Ecto neural progenitor cell (in vitro differentiated cells): ENCODE measurements around the gene RYR2.
"Not testable (repeated sequence)": the region's sequence is repeated elsewhere in the genome, so short reads cannot be mapped to it uniquely, and the experiment has no call there.

Experiments
- DNase-seq: peaks from one replicate; pipeline ENCODE4 v3.0.0-alpha.2; 2018; ENCODE audit warnings: low spot score

Gene RYR2

GRCh38 chr1:237258871-237259270 is 216.9 kb downstream of the RYR2 start:
- no peak for DNase-seq

DNA sequence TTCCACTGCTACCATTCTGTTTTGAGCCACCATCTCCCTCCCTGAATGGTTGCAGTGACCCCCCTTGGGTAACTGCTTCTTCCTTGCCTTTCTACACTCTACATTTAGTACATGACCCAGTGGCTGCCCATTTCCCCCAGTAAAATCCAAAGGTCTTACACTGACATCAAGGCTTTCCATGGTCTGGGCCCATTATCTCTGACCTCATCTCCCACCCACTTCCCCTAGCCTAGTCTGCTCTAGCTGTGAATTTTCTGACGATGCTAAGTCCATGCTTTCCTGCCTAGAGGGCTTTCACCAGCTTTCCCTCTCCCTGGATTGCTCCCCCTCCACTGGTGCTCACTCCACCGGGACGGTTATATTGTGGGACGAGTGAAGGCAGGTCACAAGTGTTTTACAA is 219.2 kb downstream of the RYR2 start:
- no peak for DNase-seq

GRCh38 chr1:237267743-237268142 is 225.8 kb downstream of the RYR2 start:
- no peak for DNase-seq

DNA sequence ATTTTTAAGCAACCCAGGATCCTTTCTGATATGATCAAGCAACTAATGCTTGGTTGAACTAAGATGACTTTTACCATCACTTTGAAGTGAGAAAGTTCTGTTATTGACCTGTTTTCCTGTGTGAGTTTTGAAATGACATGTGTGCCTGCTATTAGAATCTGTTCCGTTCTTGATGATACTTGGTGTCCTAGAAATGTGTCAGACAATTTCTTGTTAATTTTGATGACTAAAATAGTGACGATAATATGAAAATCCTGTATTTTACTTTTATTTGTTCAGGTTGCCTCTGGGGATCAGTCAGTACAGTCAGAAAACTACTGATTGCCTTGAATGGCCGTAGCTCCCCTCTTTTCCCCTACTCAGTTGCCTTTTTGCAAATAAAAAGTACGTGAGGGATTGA is 228.0 kb downstream of the RYR2 start:
- no peak for DNase-seq

DNA sequence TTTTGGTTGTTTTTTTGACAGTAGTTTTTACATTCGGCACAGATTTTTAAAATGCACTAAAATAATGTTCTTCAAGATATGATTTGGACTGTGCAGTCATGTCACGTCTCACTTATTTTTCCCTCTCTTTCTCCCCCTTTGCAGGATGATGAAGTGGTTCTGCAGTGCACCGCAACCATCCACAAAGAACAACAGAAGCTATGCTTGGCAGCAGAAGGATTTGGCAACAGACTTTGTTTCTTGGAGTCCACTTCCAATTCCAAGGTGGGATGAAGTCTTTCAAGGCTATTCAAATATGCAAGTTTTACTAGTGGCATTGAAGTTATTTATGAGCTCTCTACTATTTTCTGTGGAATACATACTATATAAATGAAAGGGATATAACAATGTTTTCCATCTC is 228.4 kb downstream of the RYR2 start:
- DNase-seq, result no peak

DNA sequence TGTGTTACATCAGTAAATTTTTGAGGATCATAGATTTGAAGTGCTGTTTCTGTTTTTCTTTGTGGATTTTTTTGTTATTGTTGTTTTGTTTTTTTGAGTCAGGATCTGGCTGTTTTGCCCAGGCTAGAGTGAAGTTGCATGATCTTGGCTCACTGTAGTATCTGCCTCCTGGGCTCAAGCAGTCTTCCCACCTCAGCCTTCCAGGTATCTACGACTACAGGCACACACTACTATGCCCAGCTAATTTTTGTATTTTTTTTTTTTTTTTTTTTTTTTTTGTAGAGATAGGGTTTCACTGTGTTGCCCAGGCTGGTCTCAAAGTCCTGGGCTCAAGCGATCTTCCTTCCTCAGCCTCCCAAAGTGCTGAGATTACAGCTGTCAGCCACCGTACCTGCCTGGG is 236.0 kb downstream of the RYR2 start:
- not testable (repeated sequence) for DNase-seq

DNA sequence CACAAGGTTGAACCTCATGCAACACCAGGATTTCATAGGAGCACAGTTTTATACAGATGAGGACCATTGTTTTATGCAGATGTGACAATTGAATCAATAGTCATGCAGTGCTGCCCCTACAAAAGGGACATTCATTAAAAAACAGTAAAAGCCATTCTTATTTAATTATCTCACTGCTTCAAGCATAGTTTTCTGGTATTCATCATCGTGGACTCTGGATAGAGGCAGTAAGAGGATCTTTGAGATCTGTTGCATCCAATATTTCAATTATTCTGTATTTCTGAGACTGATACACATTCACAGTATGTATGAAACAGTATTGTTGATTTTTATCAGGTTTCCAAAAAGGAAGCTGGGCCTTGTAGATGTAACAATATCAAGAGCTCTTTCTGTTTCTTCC is 237.6 kb downstream of the RYR2 start:
- DNase-seq, result no peak

DNA sequence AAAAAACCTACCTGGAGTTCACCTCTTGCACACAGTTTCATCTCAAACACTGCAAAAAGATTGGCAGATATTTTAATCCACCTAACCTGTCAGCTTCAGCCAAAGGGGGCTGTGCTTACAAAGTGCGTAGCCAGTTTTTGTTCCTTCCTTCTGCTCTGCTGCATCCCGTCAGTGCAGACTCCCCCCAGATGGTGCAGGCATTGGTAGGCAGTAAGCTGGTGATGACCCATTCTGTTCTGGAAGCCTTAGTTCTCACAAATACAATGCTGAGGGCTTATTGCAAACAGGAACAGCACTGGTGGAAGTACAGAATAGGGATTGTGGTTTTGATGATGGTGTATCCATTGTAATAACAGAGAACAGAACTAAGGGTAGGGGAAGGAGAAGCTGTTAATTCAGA is 239.5 kb downstream of the RYR2 start:
- no peak for DNase-seq

DNA sequence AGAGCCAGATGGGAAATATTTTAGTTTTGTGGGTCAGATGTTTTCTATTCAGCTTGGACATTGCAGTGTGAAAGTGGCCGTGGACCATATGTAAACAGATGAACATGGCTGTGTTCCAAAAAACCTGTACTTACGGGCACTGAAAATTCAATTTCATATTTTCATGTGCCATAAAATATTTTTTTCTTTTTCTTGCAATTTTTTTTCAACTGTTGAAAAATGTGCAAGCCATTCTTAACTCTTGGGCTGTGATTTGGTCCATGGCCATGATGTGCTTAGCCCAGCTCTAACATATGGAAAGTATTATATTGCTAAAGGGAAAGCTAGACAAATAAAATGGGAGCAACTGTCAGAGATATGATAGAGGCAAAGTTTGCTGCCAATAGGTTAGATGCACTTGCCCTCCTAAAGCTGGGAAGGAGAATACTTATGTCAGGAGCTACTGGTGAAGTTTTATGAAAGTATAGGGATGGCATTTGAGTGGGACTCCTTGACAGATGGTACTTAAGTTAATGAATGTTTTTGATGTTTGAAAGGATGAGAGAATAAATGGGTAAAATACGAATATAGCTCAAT is 240.3 kb downstream of the RYR2 start:
- DNase-seq, result no peak

- DNase-seq, result no peak
These were observed 246.0 kb downstream of the RYR2 start for GRCh38 chr1:237287876-237288521.

DNA sequence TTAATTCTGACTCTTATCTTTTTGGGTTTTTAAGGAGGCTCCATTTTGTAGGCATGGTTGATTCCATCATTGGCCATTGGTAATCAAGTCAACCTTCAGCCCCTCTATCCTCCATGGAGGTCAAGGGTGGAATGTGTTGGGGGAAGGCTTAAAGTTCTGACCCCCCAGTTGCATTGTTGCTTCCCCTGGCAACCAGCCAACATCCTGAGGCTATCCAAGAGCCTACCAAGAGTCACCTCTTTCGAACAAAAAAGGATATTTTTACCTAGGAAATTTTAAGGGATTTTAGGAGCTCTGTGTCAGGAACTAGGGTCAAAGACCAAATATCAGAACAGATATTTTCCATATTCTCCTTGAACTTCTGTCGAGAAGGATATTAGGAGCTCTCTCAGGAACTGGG is 251.8 kb downstream of the RYR2 start:
- no peak for DNase-seq

GRCh38 chr1:237296861-237297260 is 254.9 kb downstream of the RYR2 start:
- no peak for DNase-seq

DNA sequence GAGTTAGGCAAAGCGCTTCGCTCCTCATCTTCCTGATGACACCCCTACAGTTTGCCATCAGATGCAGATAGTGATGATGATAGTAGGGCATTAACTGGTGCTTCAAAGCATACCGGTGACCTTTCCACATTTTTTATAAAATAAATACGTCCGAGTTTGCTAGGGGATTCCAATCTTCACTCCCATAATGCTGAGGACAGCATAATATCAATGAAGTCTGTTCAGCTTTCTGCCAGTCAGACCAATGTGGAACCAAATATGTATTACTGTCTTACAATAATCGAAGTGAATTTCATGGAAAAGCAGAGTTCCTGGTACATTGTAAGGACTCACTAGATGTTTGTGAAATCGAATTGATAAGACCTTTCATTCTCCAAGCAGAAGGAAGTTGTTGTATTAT is 258.7 kb downstream of the RYR2 start:
- no peak for DNase-seq

DNA sequence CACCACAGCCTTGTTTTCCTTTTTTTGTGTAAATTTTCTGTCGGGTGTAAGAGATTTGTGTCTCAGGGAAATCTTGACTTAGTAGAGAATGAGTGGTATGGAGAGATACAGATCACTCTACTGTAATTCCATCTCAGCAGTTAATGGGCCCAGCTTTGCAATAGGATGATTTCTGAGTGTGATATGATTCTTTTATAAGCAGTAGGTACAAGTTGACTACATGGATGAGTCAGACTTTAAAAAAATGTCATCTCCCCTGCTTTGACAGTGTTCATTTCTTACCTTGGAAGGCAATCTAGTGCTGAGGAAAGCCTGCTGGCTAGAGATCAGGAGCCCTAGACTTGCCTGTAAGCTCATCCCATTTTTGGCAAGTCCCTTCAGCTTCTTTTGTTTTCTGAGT is 261.9 kb downstream of the RYR2 start:
- DNase-seq, result no peak

GRCh38 chr1:237306726-237307125 is 264.7 kb downstream of the RYR2 start:
- no peak for DNase-seq

GRCh38 chr1:237309595-237310118 is 267.7 kb downstream of the RYR2 start:
- no peak for DNase-seq

DNA sequence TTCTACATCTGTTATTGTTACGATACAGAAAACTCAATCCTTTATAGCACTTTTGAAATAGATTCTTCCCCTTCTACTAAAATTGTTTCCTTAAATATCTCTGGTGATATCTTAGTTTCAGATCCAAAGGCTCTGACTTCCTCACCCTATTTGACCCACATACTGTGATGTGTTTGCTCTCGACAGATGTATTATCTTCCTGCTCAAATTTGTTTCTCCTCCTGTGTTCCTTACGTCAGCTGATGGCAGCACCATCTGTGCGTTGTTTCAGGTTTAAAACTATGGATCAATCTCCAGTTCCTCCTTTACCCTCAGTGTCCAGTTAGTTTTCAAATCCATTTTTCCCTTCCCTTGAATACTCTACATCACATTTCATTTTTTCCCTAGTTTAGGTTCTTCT is 274.4 kb downstream of the RYR2 start:
- DNase-seq, result no peak

GRCh38 chr1:237318748-237319147 is 276.8 kb downstream of the RYR2 start:
- no peak for DNase-seq

DNA sequence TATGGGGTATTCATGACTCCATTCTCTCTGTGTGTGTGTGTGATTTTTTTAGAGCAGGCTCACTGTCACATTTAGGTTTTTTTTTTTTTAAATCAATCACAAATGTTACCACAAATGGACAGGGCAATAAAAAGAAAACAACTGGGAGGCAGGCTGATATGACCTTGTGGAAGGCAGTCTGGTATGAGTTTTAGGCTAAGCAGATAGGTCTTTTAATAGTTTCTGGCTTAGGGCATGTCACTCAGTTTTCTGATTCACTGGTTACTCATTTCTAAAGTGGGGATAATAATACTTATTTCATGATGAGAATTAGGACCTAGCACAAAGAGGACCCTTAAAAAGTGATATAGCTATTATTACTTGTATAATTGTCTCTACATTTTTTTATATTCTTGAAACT is 278.9 kb downstream of the RYR2 start:
- DNase-seq, result no peak

DNA sequence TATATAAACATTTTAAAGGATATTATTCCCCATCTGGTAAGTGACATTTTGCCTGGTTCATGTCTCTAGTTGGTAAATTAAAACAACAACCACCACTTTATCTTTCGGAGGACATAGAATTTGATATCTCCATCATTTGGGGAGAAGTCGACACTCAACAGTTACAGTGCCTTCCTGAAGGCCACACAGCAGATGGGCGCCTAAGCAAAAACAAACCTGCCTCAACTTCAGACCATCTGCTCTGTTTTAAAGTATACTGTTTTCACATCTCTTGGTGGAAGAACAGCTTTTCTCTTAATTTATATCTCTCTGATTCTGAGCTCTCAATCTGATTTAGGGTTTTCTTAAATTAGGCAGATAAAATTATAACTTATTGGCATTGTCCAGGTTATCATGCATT is 282.2 kb downstream of the RYR2 start:
- DNase-seq, result no peak

- DNase-seq, result no peak
These were observed 285.1 kb downstream of the RYR2 start for GRCh38 chr1:237327061-237327460.

- DNase-seq, result no peak
These were observed 298.9 kb downstream of the RYR2 start for GRCh38 chr1:237340892-237341291.

DNA sequence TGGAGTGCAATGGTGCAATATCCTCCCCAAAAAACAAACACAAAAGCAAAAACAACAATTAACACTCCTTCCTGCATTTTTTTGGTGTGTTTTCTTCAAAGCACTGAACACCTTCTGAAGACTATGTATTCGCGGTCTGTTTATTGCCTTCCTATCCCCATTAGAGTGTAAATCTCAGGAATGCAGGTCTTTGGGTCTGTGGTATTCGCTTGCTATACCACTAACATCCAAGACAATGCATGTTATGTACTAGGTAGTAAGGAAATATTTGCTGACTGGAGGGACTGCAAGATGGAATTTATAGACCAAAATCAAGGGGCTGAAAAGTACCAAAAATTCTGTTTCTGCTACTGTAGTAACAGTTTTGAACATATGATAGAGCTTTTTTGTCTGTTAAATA is 299.4 kb downstream of the RYR2 start:
- no peak for DNase-seq

GRCh38 chr1:237342730-237343129 is 300.7 kb downstream of the RYR2 start:
- no peak for DNase-seq
